Adrenal gland (tissue), 12 donors: ENCODE results near the gene PDX1. TPM values are rescaled to one million over a fixed set of nuclear protein-coding genes. Genes with fewer than 3 reads are reported as not detected.

Experiments used
- DNase-seq, 7 donors: peaks; one replicate each; pipeline ENCODE4 v3.0.0-alpha.2; 2019 to 2020
- H3K27ac ChIP-seq, 5 donors: fragments of 200-600 bp; sonication (generic) in 4 of 5; 1 replicate in 3 of 5; 2 replicates in 2 of 5; pipeline versions ENCODE4 v1.5.1 to v1.8.0; 2016 to 2020; ENCODE audit warnings: mild to moderate bottlenecking in 1 of 5
- H3K27me3 ChIP-seq: fragments of 200-600 bp; 2 replicates; pipeline ENCODE4 v1.8.0; 2021
- H3K36me3 ChIP-seq, 2 donors: fragments of 200-600 bp; replicated peaks in 1 of 2; 1 replicate in 1 of 2; 2 replicates in 1 of 2; pipeline versions ENCODE4 v1.5.1 to v1.8.0; 2018 to 2022
- H3K4me1 ChIP-seq, 2 donors: fragments of 200-600 bp; replicated peaks in 1 of 2; 1 replicate in 1 of 2; 2 replicates in 1 of 2; pipeline versions ENCODE4 v1.5.1 to v1.8.0; 2018 to 2021
- H3K4me3 ChIP-seq, 4 donors: fragments of 200-600 bp; sonication (generic) in 3 of 4; one replicate each; pipeline ENCODE4 v1.5.1; 2016 to 2018
- H3K9me3 ChIP-seq, 3 donors: fragments of 200-600 bp; sonication (generic) in 1 of 3; replicated peaks in 1 of 3; 1 replicate in 2 of 3; 2 replicates in 1 of 3; pipeline versions ENCODE4 v1.5.1 to v1.8.0; 2016 to 2021
- CTCF ChIP-seq, 6 experiments: fragments of 450-650 bp in 4 of 6; fragments of 200-600 bp in 2 of 6; sonication (generic) in 1 of 6; IDR thresholded peaks; 1 replicate in 5 of 6; 2 replicates in 1 of 6; pipeline versions ENCODE4 v1.5.1 to v1.8.0; 2016 to 2021; ENCODE audit warnings: antibody characterized with exemption in 6 of 6, mild to moderate bottlenecking in 2 of 6, moderate library complexity in 1 of 6
- POLR2A ChIP-seq, 2 donors: fragments of 450-650 bp; IDR thresholded peaks; one replicate each; pipeline ENCODE4 v1.6.1; 2017; ENCODE audit warnings: antibody characterized with exemption in 2 of 2, mild to moderate bottlenecking in 2 of 2, moderate library complexity in 1 of 2
- WGBS, 4 donors: extraction: QIAGEN DNeasy Blood & Tissue Kit in 2 of 4; methylation state at CpG; one replicate each; pipeline versions ENCODE4 v1.1.5 to v1.1.7; 2013 to 2017; 5-methylcytosine and 5-hydroxymethylcytosine counted together
- intact Hi-C, 2 donors: fragments of 100-400 bp; cut with DNase I; formaldehyde crosslinking; loops; one replicate each; pipeline versions ENCODE4 v1.14.1 to v1.15.0; 2022 to 2023
- polyA plus RNA-seq, 3 donors: library from polyadenylated mRNA; stranded (reverse); fragments of 200-250 nt in 2 of 3; fragments of 350-450 nt in 1 of 3; fragmentation: Illumina TruSeq in 1 of 3; extraction: RNeasy Lipid Tissue Mini Kit (QIAGEN cat#74804) in 1 of 3; gene quantifications; one replicate each; pipeline ENCODE4 v1.2.3, GENCODE V29; 2013 to 2014
- total RNA-seq, 9 donors: library from RNA; depleted of rRNA in 4 of 9; stranded (reverse); fragments of >200 nt in 4 of 9; fragments of 120-200 nt in 1 of 9; fragmentation: NEBNext Ultra II Directional in 1 of 9; extraction: Animal tissue kit (Norgen Biotek cat#: 25700) in 1 of 9; gene quantifications; one replicate each; pipeline versions ENCODE4 v1.1.0 to v1.2.4, GENCODE V29; 2013 to 2023
- donor health status: healthy with polysubstance abuse.
- donor health status: Bipolar disorder and iron deficiency.
- donor health status: DM: yes; HTN: yes; CAD: no.
- donor health status: DM: no; HTN: no; CAD: no.
- donor health status: DM: no; HTN: no; CAD: no.
- donor health status: DM: yes; HTN: yes; CAD: no.

Gene PDX1
- total and polyA plus RNA-seq, 12 donors: not detected

DNA sequence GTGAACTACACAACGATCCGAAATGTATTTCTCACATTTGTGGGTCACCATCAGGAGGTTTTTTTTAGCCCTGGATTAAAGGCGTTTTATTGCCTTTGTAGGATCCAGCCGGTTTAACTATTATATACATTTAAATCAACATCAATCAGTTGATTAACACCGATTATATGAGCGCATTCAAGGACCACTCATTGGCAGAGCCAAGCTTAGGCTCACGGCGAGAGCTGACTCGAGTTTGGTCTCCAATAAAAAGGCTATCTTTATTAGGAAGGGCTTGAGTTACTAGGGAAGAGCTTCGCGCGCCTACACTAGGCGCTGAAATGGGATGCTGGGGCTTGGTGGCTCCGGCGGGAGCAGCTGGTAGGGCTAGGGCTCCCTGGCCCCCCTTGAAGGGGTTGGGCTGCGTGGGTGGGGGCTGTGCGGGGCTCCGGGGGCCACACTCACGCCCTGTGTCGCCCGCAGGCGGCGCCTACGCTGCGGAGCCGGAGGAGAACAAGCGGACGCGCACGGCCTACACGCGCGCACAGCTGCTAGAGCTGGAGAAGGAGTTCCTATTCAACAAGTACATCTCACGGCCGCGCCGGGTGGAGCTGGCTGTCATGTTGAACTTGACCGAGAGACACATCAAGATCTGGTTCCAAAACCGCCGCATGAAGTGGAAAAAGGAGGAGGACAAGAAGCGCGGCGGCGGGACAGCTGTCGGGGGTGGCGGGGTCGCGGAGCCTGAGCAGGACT lies 4.2 kb downstream of the PDX1 start:
- no peak for DNase-seq
- peaks cover 13 to 25% of the 10 kb centered on the region in 2 donors for H3K4me1 ChIP-seq
- no peaks in the 10 kb centered on the region for H3K36me3 ChIP-seq
- intact Hi-C loops: no loop called here
- WGBS, 4 donors: 3 to 9% (median 5%) methylated on average over 16 to 48 of the region's 48 CpGs
- H3K4me3 ChIP-seq: no peak overlapping the region
- H3K27me3 ChIP-seq: peaks cover 98% of the 10 kb centered on the region
- H3K9me3 ChIP-seq: no peaks in the 10 kb centered on the region
- H3K27ac ChIP-seq: no peak overlapping the region
- TF ChIP-seq CTCF (IDR thresholded peaks at IDR 0.05) (no peak), POLR2A (IDR thresholded peaks at IDR 0.05) (no peak)

DNA sequence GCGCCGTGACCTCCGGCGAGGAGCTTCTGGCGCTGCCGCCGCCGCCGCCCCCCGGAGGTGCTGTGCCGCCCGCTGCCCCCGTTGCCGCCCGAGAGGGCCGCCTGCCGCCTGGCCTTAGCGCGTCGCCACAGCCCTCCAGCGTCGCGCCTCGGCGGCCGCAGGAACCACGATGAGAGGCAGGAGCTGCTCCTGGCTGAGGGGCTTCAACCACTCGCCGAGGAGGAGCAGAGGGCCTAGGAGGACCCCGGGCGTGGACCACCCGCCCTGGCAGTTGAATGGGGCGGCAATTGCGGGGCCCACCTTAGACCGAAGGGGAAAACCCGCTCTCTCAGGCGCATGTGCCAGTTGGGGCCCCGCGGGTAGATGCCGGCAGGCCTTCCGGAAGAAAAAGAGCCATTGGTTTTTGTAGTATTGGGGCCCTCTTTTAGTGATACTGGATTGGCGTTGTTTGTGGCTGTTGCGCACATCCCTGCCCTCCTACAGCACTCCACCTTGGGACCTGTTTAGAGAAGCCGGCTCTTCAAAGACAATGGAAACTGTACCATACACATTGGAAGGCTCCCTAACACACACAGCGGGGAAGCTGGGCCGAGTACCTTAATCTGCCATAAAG lies 4.8 kb downstream of the PDX1 start:
- peaks cover 98% of the 10 kb centered on the region for H3K27me3 ChIP-seq
- intact Hi-C loops: no loop called here
- peaks cover 13 to 21% of the 10 kb centered on the region in 2 donors for H3K4me1 ChIP-seq
- TF ChIP-seq CTCF (IDR thresholded peaks at IDR 0.05): no peak
- no peak for TF ChIP-seq POLR2A (IDR thresholded peaks at IDR 0.05)
- no peaks in the 10 kb centered on the region for H3K36me3 ChIP-seq
- H3K27ac ChIP-seq: no peak overlapping the region
- no peak for DNase-seq
- H3K9me3 ChIP-seq: no peaks in the 10 kb centered on the region
- no peak overlapping the region for H3K4me3 ChIP-seq
- 6 to 14% (median 8%) methylated on average over 13 to 46 of the region's 46 CpGs for WGBS, 4 donors

GRCh38 chr13:27925220-27925991 lies 5.6 kb downstream of the PDX1 start:
- Histone ChIP-seq H3K27me3 (peaks cover 93% of the 10 kb centered on the region), H3K4me1 (peaks cover 11 to 13% of the 10 kb centered on the region in 2 donors), H3K9me3 (no peaks in the 10 kb centered on the region), H3K4me3 (no peak overlapping the region), H3K36me3 (no peaks in the 10 kb centered on the region), H3K27ac (no peak overlapping the region)
- WGBS, 4 donors: 36 to 41% (median 38%) methylated on average over 9 of the region's 9 CpGs
- intact Hi-C loops: no loop called here
- no peak for TF ChIP-seq CTCF (IDR thresholded peaks at IDR 0.05)
- DNase-seq: no peak

DNA sequence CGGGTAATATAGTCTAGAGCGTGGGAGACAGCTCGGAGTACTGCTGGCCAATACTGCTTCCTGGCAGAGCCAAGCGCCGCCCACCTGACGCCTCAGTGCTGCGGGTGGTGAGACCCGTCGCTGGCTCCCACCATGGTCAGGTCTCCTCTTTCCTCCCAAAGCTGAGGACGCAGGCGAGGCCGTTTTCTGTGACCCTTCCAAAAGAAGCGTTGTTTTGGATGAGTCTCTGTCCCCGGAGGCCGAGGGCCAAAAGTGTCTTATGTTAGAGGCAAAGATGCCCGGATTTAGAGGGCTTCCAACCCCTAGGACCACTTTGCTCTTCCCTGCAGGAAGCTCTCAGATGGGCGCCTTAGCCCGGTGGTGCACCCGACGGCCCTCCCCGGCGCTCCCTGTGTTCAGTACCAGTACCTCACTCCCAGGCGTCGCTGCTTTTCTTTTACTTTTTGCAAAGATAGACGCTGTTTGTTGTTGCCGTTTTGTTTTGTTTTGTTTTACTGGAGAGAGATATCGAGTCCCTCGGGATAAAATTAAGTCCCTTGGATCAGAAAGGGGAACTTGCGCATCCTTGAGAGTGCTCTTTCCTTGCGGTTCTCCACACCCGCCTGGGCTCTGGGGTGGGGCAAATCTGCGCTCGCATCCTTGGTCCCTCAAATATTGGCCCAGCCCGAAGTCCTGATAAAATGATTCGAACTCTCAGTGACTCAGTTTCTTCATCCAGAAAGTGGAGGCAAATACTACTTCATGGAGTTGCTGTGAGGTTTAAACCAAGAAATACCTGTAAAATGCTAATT lies 7.0 kb downstream of the PDX1 start:
- intact Hi-C loops: no loop called here
- TF ChIP-seq CTCF (IDR thresholded peaks at IDR 0.05) (no peak), POLR2A (IDR thresholded peaks at IDR 0.05) (no peak)
- no peak for DNase-seq
- WGBS, 4 donors: 4 to 17% (median 7%) methylated on average over 28 to 35 of the region's 35 CpGs
- Histone ChIP-seq H3K27me3 (peaks cover 81% of the 10 kb centered on the region), H3K9me3 (no peaks in the 10 kb centered on the region), H3K4me1 (no peaks in the 10 kb centered on the region), H3K4me3 (no peak overlapping the region), H3K36me3 (no peaks in the 10 kb centered on the region), H3K27ac (no peak overlapping the region)
